T47D (cell line): ENCODE data around the gene GGN.
A peak's percentile ranks its signal among the peaks of the same experiment; 100 is the strongest.

Source experiments
- DNase-seq, 2 experiments: peaks; one replicate each; pipeline versions ENCODE4 v3.0.0 to v3.0.0-alpha.2; 2011 to 2012; ENCODE audit warnings: low read depth in 1 of 2, low spot score in 1 of 2
- JUND ChIP-seq: IDR thresholded peaks from 2 replicates; pipeline ENCODE4 v1.6.1; 2012; ENCODE audit warnings: low read depth
- in situ Hi-C: cut with HindIII; loops from 2 replicates; pipeline ENCODE4 v1.10.0; 2016; ENCODE audit warnings: low sequenced_read_pairs, low pct_unique_long_range_greater_than_20kb

The GGN gene

GRCh38 chr19:38389101-38389925, 1.5 kb upstream of the GGN start:
- TF ChIP-seq JUND, result no peak
- no peak for DNase-seq
- in situ Hi-C loops, result no loop called here

GRCh38 chr19:38388349-38389100, 691 bp upstream of the GGN start, which contains the start of gene SPRED3:
Gene SPRED3, plus strand, starts transcription at chr19:38388697. Its CDS starts 1,606 bp downstream, at chr19:38390303.
- in situ Hi-C loops, result no loop called here
- peak; percentile 58 to 75 for DNase-seq
- no peak for TF ChIP-seq JUND

- TF ChIP-seq JUND, result no peak
- DNase-seq, result no peak
- in situ Hi-C loops, result no loop called here
Measured at GRCh38 chr19:38386971-38387549, 774 bp downstream of the GGN start.

GRCh38 chr19:38386300-38386970, 1.4 kb downstream of the GGN start:
- in situ Hi-C loops, result no loop called here
- TF ChIP-seq JUND, result no peak
- no peak for DNase-seq

GRCh38 chr19:38385804-38386257, 2.0 kb downstream of the GGN start:
- in situ Hi-C loops, result no loop called here
- no peak for DNase-seq
- TF ChIP-seq JUND, result no peak

- in situ Hi-C loops, result no loop called here
- no peak for DNase-seq
- TF ChIP-seq JUND, result no peak
Measured at GRCh38 chr19:38385057-38385803, 2.6 kb downstream of the GGN start.

- in situ Hi-C loops, result no loop called here
- no peak for TF ChIP-seq JUND
Measured at GRCh38 chr19:38384209-38385027, 3.4 kb downstream of the GGN start.

GRCh38 chr19:38383743-38384142, 4.1 kb downstream of the GGN start:
- TF ChIP-seq JUND, result no peak
- no peak for DNase-seq
- in situ Hi-C loops, result no loop called here

More at GRCh38 chr19:38384209-38385027, 3.4 kb downstream of the GGN start:
- peak in 1 of 2 experiments; percentile 54 for DNase-seq

- no peak for TF ChIP-seq JUND
- in situ Hi-C loops, result no loop called here
- DNase-seq, result no peak
Measured at GRCh38 chr19:38383184-38383583, 4.7 kb downstream of the GGN start.

- in situ Hi-C loops, result no loop called here
- no peak for DNase-seq
- TF ChIP-seq JUND, result no peak
Measured at GRCh38 chr19:38381138-38381537, 6.7 kb downstream of the GGN start.

GRCh38 chr19:38378866-38379265, 9.0 kb downstream of the GGN start:
- no peak for DNase-seq
- in situ Hi-C loops, result no loop called here
- TF ChIP-seq JUND, result no peak
